Panc1 (cell line): ENCODE data around the gene LRRC70. TPM values are rescaled to one million over a fixed set of nuclear protein-coding genes. Genes with fewer than 3 reads are reported as not detected.

Experiments used
- ATAC-seq: fragments of 200-7000 bp; cut with Tn5 transposase; 2 replicates; pipeline ENCODE4 v1.9.1; 2020; ENCODE audit warnings: mild to moderate bottlenecking, moderate library complexity
- BruUV-seq: library from RNA; stranded (reverse); fragments of 400-500 nt; replicated peaks from 2 replicates; lab custom pipeline; 2021; lab: Mats Ljungman, UMichigan
- CTCF ChIA-PET: fragments of 300-600 bp; sonication (Branson Sonifier 250); formaldehyde crosslinking; loops from one replicate; lab custom pipeline; 2022; ENCODE audit warnings: antibody characterized with exemption; lab: Charles Lee
- POLR2A ChIA-PET: fragments of 300-600 bp; sonication (Branson Sonifier 250); formaldehyde crosslinking; loops from one replicate; lab custom pipeline; 2022; ENCODE audit warnings: antibody characterized with exemption; lab: Charles Lee
- DNase-seq: peaks from one replicate; pipeline ENCODE4 v3.0.0-alpha.2; 2010; ENCODE audit warnings: low read depth, low spot score
- H3K27ac ChIP-seq: 2 replicates; pipeline ENCODE4 v1.5.1; 2011; ENCODE audit warnings: mild to moderate bottlenecking, low read length, inconsistent platforms
- H3K27me3 ChIP-seq: fragments of 200-500 bp; sonication (Bioruptor generic); 2 replicates; pipeline ENCODE4 v1.6.0; 2014; ENCODE audit warnings: low read length, inconsistent platforms; ENCODE audit not compliant: control insufficient read depth, insufficient read depth
- H3K36me3 ChIP-seq: fragments of 200-500 bp; sonication (Bioruptor generic); 2 replicates; pipeline ENCODE4 v1.5.1; 2014; ENCODE audit warnings: inconsistent platforms, mild to moderate bottlenecking, low read length, moderate library complexity; ENCODE audit not compliant: control insufficient read depth, insufficient read depth
- H3K4me1 ChIP-seq: 2 replicates; pipeline ENCODE4 v1.5.1; 2011; ENCODE audit warnings: inconsistent platforms, mild to moderate bottlenecking, low read length, moderate library complexity; ENCODE audit not compliant: control insufficient read depth, insufficient read depth
- H3K4me3 ChIP-seq, 2 experiments: 2 replicates each; pipeline ENCODE4 v1.5.1; 2011 to 2012; ENCODE audit warnings: low read depth in 2 of 2, low read length in 2 of 2, mild to moderate bottlenecking in 2 of 2, inconsistent platforms in 1 of 2, moderate library complexity in 1 of 2
- H3K9me3 ChIP-seq: fragments of 200-500 bp; sonication (Bioruptor generic); 2 replicates; pipeline ENCODE4 v1.5.1; 2014; ENCODE audit warnings: low read depth, mild to moderate bottlenecking, inconsistent platforms, low read length, moderate library complexity; ENCODE audit not compliant: control insufficient read depth, insufficient read depth
- POLR2AphosphoS5 ChIP-seq: IDR thresholded peaks from 2 replicates; pipeline ENCODE4 v1.6.1; 2012; ENCODE audit warnings: mild to moderate bottlenecking, low read depth, low read length, moderate library complexity
- SIN3A ChIP-seq: IDR thresholded peaks from 2 replicates; pipeline ENCODE4 v1.6.1; 2012; ENCODE audit warnings: low read depth, mild to moderate bottlenecking, low read length, moderate library complexity, borderline replicate concordance; ENCODE audit not compliant: insufficient read depth
- TCF7L2 ChIP-seq: IDR thresholded peaks from 2 replicates; pipeline ENCODE4 v1.6.1; 2011; ENCODE audit warnings: mild to moderate bottlenecking, low read depth, low read length, inconsistent platforms
- in situ Hi-C: cut with HindIII; loops from 2 replicates; pipeline ENCODE4 v1.10.0; 2016; ENCODE audit warnings: low sequenced_read_pairs, low pct_unique_long_range_greater_than_20kb
- intact Hi-C: fragments of 100-400 bp; cut with micrococcal nuclease; formaldehyde crosslinking; loops from one replicate; pipeline ENCODE4 v1.10.0; 2022; ENCODE audit not compliant: unreplicated experiment
- total RNA-seq: library from RNA; stranded (reverse); gene quantifications from one replicate; pipeline ENCODE4 v1.2.1, GENCODE V29; 2021; ENCODE audit not compliant: unreplicated experiment
- TF ChIP-seq, protein P1 (sequence below), 2 experiments: IDR thresholded peaks; 2 replicates each; pipeline ENCODE4 v1.6.1; 2011 to 2012; ENCODE audit warnings: low read depth in 2 of 2, control low read depth in 1 of 2, low read length in 1 of 2, mild to moderate bottlenecking in 1 of 2, moderate library complexity in 1 of 2; ENCODE audit not compliant: insufficient read depth in 1 of 2
- TF ChIP-seq, protein P2 (sequence below): fragments of 450-650 bp; IDR thresholded peaks from 2 replicates; pipeline ENCODE4 v1.5.1; 2017; ENCODE audit warnings: mild to moderate bottlenecking

The LRRC70 gene
- total RNA-seq, 1 experiment from 2014 or later: 0.13 TPM

- Histone ChIP-seq H3K36me3 (no peaks in the 10 kb centered on the region), H3K4me3 (no peak overlapping the region), H3K9me3 (no peaks in the 10 kb centered on the region), H3K4me1 (no peaks in the 10 kb centered on the region), H3K27ac (no peak overlapping the region), H3K27me3 (no peaks in the 10 kb centered on the region)
- ChIA-PET POLR2A (no interaction called here), CTCF (no interaction called here)
- TF ChIP-seq TCF7L2 (no peak), SIN3A (no peak), POLR2AphosphoS5 (no peak)
- TF ChIP-seq, protein P1, sequence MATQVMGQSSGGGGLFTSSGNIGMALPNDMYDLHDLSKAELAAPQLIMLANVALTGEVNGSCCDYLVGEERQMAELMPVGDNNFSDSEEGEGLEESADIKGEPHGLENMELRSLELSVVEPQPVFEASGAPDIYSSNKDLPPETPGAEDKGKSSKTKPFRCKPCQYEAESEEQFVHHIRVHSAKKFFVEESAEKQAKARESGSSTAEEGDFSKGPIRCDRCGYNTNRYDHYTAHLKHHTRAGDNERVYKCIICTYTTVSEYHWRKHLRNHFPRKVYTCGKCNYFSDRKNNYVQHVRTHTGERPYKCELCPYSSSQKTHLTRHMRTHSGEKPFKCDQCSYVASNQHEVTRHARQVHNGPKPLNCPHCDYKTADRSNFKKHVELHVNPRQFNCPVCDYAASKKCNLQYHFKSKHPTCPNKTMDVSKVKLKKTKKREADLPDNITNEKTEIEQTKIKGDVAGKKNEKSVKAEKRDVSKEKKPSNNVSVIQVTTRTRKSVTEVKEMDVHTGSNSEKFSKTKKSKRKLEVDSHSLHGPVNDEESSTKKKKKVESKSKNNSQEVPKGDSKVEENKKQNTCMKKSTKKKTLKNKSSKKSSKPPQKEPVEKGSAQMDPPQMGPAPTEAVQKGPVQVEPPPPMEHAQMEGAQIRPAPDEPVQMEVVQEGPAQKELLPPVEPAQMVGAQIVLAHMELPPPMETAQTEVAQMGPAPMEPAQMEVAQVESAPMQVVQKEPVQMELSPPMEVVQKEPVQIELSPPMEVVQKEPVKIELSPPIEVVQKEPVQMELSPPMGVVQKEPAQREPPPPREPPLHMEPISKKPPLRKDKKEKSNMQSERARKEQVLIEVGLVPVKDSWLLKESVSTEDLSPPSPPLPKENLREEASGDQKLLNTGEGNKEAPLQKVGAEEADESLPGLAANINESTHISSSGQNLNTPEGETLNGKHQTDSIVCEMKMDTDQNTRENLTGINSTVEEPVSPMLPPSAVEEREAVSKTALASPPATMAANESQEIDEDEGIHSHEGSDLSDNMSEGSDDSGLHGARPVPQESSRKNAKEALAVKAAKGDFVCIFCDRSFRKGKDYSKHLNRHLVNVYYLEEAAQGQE (IDR thresholded peaks at IDR 0.05; ENCODE audit: insufficient read depth in 1 of 2, low read depth in 2 of 2, low read length in 1 of 2): no peak
- TF ChIP-seq, protein P2, sequence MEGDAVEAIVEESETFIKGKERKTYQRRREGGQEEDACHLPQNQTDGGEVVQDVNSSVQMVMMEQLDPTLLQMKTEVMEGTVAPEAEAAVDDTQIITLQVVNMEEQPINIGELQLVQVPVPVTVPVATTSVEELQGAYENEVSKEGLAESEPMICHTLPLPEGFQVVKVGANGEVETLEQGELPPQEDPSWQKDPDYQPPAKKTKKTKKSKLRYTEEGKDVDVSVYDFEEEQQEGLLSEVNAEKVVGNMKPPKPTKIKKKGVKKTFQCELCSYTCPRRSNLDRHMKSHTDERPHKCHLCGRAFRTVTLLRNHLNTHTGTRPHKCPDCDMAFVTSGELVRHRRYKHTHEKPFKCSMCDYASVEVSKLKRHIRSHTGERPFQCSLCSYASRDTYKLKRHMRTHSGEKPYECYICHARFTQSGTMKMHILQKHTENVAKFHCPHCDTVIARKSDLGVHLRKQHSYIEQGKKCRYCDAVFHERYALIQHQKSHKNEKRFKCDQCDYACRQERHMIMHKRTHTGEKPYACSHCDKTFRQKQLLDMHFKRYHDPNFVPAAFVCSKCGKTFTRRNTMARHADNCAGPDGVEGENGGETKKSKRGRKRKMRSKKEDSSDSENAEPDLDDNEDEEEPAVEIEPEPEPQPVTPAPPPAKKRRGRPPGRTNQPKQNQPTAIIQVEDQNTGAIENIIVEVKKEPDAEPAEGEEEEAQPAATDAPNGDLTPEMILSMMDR: no peak
- intact Hi-C loops (no loop called here), in situ Hi-C loops (no loop called here)
- no peak for DNase-seq
- ATAC-seq: no peak
- no TSS peak for BruUV-seq
Measured at GRCh38 chr5:62607615-62608014, 29.0 kb downstream of the LRRC70 start.

DNA sequence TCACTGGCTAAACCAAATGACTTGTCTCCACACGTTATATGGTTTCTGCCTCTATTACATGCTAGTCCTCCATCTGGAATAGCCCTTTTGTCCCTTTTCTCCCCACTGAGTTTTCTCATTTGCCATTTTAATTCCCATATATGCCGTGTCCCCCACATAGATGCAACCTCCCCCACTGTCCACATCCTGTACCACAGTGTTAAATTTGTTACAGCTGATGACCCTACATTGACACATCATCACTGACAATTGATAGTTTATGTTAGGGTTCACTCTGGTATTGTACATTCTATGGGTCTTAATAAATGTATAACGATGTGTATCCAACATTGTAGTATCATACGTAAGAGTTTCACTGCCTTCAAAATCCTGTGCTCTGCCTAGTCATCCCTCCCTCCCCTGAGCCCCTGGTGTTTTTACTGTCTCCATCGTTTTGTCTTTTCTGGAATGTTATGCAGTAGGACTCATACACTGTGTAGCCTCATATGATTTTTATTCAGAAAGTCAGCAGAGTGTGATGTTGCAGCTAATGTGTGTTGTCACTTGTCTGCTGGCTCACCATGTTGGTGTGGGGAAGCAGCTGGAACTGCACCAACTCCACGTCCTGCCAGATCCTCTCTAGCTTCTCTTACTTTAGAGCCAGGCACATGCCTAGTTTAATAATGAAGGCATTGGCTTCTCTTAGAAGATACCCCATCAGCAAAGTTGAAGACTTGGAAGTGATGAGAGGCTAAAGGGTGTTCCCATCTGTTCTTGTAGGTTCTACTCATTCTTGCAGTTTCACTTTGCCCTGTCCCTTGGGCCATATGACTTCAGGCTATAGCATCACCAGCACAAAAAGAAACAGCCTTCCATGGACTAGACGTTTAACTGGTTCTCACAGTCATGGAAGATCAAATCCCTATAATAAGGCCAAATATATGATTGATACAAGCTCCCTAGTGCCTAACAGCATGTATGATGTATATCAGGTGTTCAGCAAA lies 30.2 kb downstream of the LRRC70 start:
- Histone ChIP-seq H3K27ac (no peak overlapping the region), H3K9me3 (no peaks in the 10 kb centered on the region), H3K4me3 (no peak overlapping the region), H3K4me1 (no peaks in the 10 kb centered on the region), H3K36me3 (no peaks in the 10 kb centered on the region), H3K27me3 (no peaks in the 10 kb centered on the region)
- TF ChIP-seq, protein P2: no peak
- TF ChIP-seq POLR2AphosphoS5: no peak
- no peak for TF ChIP-seq SIN3A
- TF ChIP-seq, protein P1 (IDR thresholded peaks at IDR 0.05; ENCODE audit: insufficient read depth in 1 of 2, low read depth in 2 of 2, low read length in 1 of 2): no peak
- no peak for TF ChIP-seq TCF7L2
- ChIA-PET CTCF (no interaction called here), POLR2A (no interaction called here)
- in situ Hi-C loops: no loop called here
- no peak for ATAC-seq
- BruUV-seq: no TSS peak
- intact Hi-C loops: no loop called here
- DNase-seq: no peak
